ENCODE data around the gene CASP4. TPM values are rescaled to one million over a fixed set of nuclear protein-coding genes. Genes with fewer than 3 reads are reported as not detected.

The CASP4 gene
- total RNA-seq, 1 experiment from 2014 or later = 42.0 TPM

GRCh38 chr11:104995001-104995408 is 26.6 kb upstream of the CASP4 start:
- Histone ChIP-seq H3K9me3 (no peaks in the 10 kb centered on the region), H3K4me1 (no peaks in the 10 kb centered on the region), H3K4me3 (ENCODE audit: low read depth, low read length) (no peak overlapping the region), H3K36me3 (ENCODE audit: control insufficient read depth, insufficient read depth, low read length) (no peaks in the 10 kb centered on the region), H3K27me3 (replicated peaks; ENCODE audit: control insufficient read depth, insufficient read depth, low read length) (no peaks in the 10 kb centered on the region)
- Mint-ChIP-seq H3K4me3 (ENCODE audit: unreplicated experiment) (no peak overlapping the region), H3K27ac (ENCODE audit: unreplicated experiment) (no peak overlapping the region), H3K27me3 (ENCODE audit: insufficient read depth, unreplicated experiment) (no peaks in the 10 kb centered on the region), H3K9me3 (ENCODE audit: unreplicated experiment) (peaks cover 13% of the 10 kb centered on the region), H3K36me3 (ENCODE audit: insufficient read depth, unreplicated experiment) (no peaks in the 10 kb centered on the region), H3K4me1 (ENCODE audit: low read depth, unreplicated experiment) (peaks cover 11% of the 10 kb centered on the region)
- ChIA-PET POLR2A (no interaction called here), CTCF (no interaction called here)
- no peak for TF ChIP-seq CTCF (IDR thresholded peaks at IDR 0.05; ENCODE audit: insufficient read depth in 1 of 2, low read depth in 1 of 2, low read length in 1 of 2, severe bottlenecking in 1 of 2, unreplicated experiment in 1 of 2)
- no TSS peak for BruUV-seq (replicated peaks)
- no peak for DNase-seq
- intact Hi-C loops (cut with micrococcal nuclease; ENCODE audit: unreplicated experiment) = loop anchor here (5.0 kb wide), 1 partner anchor 867 kb away; no protein-coding TSS in a partner anchor

DNA sequence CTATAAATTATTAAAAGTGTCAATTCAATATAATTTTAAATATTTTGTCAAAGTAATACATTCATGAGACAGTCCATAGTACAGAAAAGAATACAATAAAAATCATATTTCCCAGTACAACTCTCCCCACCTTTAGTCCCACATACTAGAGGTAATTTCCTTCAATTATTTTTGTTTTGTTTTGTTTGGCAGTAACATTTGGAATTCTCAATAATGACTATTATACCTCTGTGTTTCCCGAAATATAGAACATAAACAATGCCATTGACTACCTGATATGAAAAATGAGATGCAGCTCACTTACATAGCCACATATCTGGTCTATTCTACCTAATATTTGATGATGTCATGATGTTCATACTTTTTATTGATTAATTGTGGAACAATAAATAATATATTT is 24.4 kb upstream of the CASP4 start:
- POLR2A ChIA-PET = no interaction called here
- no peak overlapping the region for H3K4me3 Mint-ChIP-seq (ENCODE audit: unreplicated experiment)
- H3K27me3 ChIP-seq (replicated peaks; ENCODE audit: control insufficient read depth, insufficient read depth, low read length) = no peaks in the 10 kb centered on the region
- no peak overlapping the region for H3K4me3 ChIP-seq (ENCODE audit: low read depth, low read length)
- no TSS peak for BruUV-seq (replicated peaks)
- H3K9me3 ChIP-seq = no peaks in the 10 kb centered on the region
- no peak for TF ChIP-seq CTCF (IDR thresholded peaks at IDR 0.05; ENCODE audit: insufficient read depth in 1 of 2, low read depth in 1 of 2, low read length in 1 of 2, severe bottlenecking in 1 of 2, unreplicated experiment in 1 of 2)
- H3K4me1 ChIP-seq = no peaks in the 10 kb centered on the region
- no peak for DNase-seq
- H3K4me1 Mint-ChIP-seq (ENCODE audit: low read depth, unreplicated experiment) = peaks cover 11% of the 10 kb centered on the region
- no peaks in the 10 kb centered on the region for H3K36me3 ChIP-seq (ENCODE audit: control insufficient read depth, insufficient read depth, low read length)
- no peaks in the 10 kb centered on the region for H3K36me3 Mint-ChIP-seq (ENCODE audit: insufficient read depth, unreplicated experiment)
- CTCF ChIA-PET = no interaction called here
- intact Hi-C loops (cut with micrococcal nuclease; ENCODE audit: unreplicated experiment) = no loop called here
- H3K9me3 Mint-ChIP-seq (ENCODE audit: unreplicated experiment) = peaks cover 32% of the 10 kb centered on the region
- H3K27ac Mint-ChIP-seq (ENCODE audit: unreplicated experiment) = no peak overlapping the region
- H3K27me3 Mint-ChIP-seq (ENCODE audit: insufficient read depth, unreplicated experiment) = no peaks in the 10 kb centered on the region

- Mint-ChIP-seq H3K36me3 (ENCODE audit: insufficient read depth, unreplicated experiment) (no peaks in the 10 kb centered on the region), H3K27me3 (ENCODE audit: insufficient read depth, unreplicated experiment) (no peaks in the 10 kb centered on the region), H3K27ac (ENCODE audit: unreplicated experiment) (no peak overlapping the region), H3K9me3 (ENCODE audit: unreplicated experiment) (peaks cover 40% of the 10 kb centered on the region), H3K4me1 (ENCODE audit: low read depth, unreplicated experiment) (peaks cover 11% of the 10 kb centered on the region), H3K4me3 (ENCODE audit: unreplicated experiment) (no peak overlapping the region)
- no TSS peak for BruUV-seq (replicated peaks)
- no peak for TF ChIP-seq CTCF (IDR thresholded peaks at IDR 0.05; ENCODE audit: insufficient read depth in 1 of 2, low read depth in 1 of 2, low read length in 1 of 2, severe bottlenecking in 1 of 2, unreplicated experiment in 1 of 2)
- Histone ChIP-seq H3K4me3 (ENCODE audit: low read depth, low read length) (no peak overlapping the region), H3K9me3 (no peaks in the 10 kb centered on the region; the same call in 1 of the 2 replicates), H3K36me3 (ENCODE audit: control insufficient read depth, insufficient read depth, low read length) (no peaks in the 10 kb centered on the region), H3K27me3 (replicated peaks; ENCODE audit: control insufficient read depth, insufficient read depth, low read length) (no peaks in the 10 kb centered on the region), H3K4me1 (no peaks in the 10 kb centered on the region)
- ChIA-PET CTCF (interaction anchor here (0.5 kb wide), 1 partner anchor 18 kb away, joined by 3 read pairs; no protein-coding TSS in a partner anchor), POLR2A (no interaction called here)
- intact Hi-C loops (cut with micrococcal nuclease; ENCODE audit: unreplicated experiment) = no loop called here
- no peak for DNase-seq
Observed at GRCh38 chr11:104991994-104992393, 23.6 kb upstream of the CASP4 start.

Measured in Caco-2 (cell line).